GM04503 (cell line): ENCODE measurements around the gene HECW1.
"Not testable (repeated sequence)": the region's sequence is repeated elsewhere in the genome, so short reads cannot be mapped to it uniquely, and the experiment has no call there.

Experiments used
- DNase-seq: peaks from one replicate; pipeline ENCODE4 v3.0.0-alpha.2; 2012; ENCODE audit warnings: low read depth

HECW1 gene

DNA sequence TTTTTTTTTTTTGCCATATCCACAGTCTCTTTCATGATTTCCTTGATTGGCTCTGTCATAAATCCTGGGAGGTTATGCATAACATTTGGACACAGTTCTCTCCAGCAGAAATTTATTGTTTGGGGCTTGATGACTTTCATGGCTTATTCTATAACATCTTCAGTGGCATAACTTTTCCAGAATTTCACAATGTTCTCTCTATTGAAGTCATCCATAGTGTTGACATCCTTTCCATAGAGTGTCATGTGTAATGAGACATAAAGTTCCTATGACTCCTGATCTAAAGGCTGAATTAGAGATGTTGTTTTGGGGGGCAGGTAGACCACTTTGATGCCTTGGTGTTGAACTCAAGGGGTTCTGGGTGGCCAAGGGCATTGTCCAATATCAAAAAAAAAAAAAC, 433.8 kb downstream of the HECW1 start:
- DNase-seq: no peak

DNA sequence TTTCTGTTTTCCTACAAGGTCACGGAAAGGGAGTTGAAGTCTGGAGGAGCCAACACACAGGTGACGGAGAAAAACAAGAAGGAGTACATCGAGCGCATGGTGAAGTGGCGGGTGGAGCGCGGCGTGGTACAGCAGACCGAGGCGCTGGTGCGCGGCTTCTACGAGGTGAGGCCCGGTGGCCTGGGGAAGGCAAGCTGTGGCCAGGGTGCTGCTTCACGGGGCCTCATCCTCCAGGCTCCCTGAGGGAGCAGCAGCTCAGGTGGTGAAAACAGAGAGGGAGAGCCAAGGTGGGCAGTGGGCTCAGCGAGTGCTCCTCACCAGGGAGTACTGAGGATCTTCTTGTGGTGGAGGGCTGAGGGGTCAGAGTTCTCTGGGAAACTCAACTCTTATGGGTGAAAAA, 438.0 kb downstream of the HECW1 start:
- DNase-seq: no peak

DNA sequence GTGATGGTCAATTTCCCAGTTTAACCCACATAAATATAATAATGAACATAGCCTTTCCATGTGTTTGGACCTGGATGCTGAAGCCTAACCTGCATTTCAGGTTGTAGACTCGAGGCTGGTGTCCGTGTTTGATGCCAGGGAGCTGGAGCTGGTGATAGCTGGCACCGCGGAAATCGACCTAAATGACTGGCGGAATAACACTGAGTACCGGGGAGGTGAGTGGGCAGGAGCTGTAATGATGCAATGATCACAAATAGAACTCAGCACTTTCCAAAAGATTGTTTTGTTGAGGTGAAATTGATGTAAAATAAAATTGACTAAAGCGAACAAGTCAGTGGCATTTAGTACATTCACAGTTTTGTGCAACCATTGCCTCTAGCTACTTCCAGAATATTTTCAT, 439.7 kb downstream of the HECW1 start:
- DNase-seq: no peak

DNA sequence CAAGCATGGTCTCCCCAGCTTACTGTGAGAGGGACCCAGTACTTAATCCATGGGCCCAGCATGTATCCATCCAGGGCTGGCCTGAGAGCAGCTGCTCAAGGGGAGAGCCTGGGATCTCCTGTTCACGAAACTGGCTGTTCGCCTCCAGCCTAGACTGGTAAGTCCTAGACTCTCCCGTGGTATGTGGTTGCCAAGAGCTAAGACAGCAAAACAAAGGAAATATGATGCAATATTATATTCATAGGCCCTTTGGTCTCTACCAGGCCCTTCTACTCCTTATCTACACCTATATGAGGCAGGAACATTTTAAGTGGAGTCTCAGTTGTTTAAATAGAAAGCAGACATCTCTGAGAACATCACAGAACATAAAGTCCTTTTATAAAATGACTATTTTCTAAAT, 441.6 kb downstream of the HECW1 start:
- DNase-seq: no peak

DNA sequence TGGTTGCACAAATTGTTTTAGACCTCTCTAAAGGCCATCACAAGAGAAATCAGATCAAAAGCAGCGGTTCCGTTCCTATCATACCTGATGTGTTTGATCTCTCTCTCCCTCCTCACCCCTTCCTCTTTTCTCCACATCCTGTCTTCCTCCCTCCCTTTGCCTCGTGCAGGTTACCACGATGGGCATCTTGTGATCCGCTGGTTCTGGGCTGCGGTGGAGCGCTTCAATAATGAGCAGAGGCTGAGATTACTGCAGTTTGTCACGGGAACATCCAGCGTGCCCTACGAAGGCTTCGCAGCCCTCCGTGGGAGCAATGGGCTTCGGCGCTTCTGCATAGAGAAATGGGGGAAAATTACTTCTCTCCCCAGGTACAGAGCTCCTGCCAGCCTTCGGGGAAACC, 442.0 kb downstream of the HECW1 start:
- no peak for DNase-seq

DNA sequence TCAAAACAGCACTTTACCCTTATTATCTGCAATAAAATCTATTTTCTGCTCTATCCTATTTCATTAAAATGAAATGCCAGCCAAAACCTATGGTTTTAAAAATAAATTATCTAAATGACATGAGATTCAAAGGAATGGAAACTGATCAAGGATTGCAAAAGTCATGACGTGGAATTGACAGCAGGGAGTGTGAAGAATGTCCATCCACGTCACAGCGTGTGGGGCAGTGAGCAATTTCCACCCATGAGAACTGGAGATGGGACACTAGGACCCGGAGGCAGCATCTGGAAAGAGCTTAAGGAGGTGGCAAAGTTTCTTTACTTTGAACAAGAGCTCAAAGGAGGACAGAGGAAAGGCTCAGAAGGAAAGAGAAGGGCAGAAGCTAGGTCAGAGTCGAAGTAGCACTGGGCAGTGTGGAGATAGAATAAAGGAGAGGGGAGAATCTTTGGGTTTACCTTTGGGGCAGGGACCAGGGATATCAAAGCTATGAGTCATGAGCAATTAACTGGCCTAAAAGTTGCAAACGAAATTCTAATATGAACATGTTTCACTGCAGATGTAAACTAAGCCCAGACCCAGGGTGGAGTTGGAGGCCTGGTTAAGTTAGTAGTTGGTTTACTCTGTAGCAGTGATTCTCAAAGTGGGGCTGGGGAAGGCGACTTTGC, 445.5 kb downstream of the HECW1 start:
- DNase-seq: no peak

DNA sequence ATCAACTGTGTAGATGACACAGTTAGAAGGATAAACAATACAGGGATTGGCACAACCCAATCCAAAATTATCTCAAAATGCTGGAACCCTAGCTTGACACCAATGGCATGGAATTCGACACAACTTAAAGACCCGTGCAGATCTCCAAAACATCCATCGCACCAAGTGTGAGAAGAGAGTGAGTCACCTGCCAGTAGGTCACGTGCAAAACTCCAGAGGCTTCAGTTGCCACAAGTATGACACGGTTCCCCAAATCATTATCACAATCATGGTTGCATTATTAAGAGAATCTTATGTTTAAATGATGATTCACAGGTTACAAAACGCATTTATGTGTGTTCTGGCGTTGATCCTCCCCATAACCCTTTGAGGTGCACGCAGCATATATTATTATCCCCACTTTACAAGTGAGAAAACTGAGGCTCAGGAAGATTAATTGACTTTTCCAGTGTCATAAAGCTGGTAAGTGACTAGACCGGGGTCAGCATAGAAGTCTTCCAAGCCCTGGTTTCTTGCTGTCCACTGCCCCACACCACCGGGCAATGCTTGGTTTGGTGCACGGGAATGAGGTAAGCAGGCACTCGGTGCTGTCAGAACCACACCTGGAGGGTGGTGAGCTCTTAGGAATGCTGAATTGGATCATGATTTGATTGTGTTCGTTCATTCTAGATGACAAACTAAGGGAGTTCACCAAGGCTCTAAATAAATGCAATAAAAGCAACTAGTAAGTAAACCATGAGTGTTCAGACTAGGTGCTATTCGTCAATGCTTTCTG, 446.9 kb downstream of the HECW1 start:
- DNase-seq: no peak

DNA sequence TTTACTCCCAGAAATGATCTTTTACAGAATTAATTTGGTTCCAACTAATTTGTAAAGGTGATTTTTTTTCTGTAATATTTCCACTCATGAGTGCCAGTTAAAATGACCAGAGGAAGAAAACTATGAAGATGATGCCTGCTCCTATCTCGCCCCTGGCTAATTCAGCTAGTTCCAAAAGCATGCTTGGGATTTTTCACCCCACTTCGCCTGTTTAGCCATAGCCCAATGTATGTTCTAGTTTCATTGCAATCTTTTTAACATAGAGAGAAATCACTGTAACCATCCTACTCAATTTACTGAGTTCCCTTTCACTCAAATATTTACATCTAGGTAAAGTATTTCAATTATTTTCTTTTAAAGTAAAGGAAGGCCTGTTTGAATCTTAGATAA, 447.5 kb downstream of the HECW1 start:
- DNase-seq: no peak

DNA sequence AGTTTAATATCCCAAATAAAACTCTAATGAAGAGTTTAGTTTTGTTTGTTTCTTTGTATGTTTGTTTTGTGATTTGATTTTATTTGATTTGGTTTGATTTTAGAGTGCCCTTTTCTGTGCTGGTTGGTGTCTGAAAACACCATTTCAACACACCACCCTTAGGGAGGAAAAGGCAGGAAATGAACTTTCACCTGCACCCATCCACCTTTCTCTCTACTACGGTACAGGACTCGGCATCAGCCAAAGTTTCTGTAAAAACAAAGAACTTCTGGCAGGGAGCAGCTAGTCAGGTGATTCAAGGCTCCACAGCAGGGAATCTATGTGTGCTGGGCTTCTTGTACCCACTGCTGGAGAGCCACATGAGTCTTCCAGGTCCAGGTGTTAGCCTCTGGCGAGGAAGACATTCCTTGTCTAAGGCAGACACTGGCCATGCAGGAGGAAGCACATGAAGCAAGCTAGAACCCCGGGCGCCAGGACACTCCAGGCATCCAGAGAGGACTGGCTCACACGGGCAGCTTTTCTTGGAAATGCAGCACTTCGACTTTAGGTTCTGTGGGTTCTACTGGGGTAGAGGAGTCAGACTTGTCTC, 448.4 kb downstream of the HECW1 start:
- no peak for DNase-seq

DNA sequence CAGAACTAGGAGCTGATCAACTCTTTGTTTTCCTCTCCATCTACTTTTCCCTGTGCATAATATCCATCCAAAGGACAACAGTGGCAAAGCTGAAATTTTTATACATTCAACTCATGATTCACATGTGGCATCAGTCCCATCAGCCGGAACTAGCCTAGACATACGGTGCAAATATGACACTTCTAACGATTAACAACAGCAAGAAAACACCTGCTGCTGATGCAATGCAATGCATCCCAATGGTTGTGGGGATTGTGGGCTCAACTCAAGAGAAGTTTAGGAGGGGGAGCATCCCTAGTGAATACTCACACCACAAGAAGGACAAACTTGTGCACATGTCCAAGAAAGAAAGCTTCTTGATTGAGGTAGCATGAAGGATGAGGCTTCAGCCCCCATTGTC, 449.9 kb downstream of the HECW1 start:
- DNase-seq: no peak

DNA sequence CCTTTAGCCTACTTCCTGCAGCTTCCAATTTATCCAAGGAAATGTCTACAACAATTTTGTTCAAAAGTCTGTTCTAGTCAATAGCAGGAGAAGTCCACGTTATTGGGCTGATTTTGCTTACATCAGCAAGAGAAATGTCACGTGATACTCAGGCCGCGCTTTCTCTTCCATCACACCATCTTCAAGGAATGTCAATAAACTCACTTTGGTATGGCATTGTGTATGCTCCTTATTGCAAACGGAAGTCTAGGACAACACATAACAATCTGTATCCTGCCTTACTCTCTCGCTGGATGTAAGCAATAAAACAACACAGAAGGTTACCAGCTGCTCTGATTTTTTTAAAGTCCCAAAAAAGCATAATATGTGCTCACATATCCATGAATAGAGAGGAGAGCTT, 453.3 kb downstream of the HECW1 start:
- DNase-seq: peak; percentile 67

DNA sequence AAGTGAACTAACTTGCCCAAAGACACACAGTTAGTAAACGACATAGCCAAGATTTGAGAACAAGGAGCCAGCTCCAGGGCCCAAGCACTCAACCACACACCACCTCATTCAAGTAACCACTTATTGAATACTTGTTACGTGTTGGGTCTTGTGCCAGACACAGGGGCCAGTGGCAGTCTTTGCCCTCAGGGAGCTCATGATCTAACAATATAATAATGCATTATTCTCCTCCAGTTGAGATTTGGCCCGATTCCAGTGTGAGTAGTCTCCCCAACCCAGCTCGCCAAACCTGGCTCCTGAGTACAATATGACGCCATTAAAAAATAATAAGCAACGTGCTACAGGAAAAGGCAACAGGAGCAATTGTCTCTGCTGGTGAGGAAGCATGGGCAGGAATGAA, 456.1 kb downstream of the HECW1 start:
- DNase-seq: no peak

DNA sequence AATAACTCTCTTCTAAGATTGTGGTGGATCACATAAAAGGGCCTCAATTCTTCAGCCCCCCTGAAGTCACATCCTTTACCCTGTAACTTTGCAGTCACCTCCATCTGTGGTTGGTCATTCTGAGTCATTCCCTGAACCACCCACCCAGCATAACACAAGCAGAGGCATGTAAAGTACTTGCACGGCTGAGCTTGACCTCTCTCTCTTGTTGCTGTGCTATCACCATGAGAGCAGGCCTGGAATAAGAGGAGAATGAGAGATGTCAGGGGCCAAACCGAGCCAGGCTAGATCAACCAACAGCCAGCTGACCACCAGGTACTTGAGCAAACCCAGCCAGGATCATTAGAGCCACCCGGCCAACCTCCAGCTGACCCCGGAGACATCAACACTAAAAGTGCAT, 457.0 kb downstream of the HECW1 start:
- no peak for DNase-seq

DNA sequence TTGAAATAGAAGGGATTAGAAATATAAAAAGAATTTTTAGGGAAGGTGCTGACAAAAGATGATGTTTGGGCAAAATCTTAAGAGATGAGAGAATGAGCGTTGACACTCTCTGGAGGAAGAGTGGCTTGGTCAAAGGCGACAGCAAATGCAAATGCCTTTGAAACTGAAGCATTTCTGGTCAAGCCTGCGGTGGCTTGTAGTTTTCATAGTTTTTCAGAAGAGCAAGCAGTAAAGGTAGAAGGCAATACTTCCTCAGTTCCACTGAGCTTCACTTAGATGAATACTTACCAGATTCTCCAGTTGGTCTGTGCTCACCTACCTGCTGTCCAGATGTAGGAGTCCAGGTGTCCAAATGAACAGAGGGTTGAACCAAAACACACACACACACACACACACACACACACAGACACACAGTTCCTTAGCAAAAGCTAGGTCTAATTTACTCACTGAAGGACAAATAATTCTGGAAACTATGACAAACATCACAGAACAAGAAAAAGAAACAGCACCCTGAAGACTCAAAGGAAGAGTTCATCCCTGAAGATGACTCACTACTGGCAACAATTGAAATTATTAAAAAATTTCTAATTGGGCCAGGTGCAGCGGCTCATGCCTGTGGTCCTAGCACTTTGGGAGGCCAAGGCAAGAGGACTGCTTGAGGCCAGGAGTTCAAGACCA, 458.4 kb downstream of the HECW1 start:
- no peak for DNase-seq

DNA sequence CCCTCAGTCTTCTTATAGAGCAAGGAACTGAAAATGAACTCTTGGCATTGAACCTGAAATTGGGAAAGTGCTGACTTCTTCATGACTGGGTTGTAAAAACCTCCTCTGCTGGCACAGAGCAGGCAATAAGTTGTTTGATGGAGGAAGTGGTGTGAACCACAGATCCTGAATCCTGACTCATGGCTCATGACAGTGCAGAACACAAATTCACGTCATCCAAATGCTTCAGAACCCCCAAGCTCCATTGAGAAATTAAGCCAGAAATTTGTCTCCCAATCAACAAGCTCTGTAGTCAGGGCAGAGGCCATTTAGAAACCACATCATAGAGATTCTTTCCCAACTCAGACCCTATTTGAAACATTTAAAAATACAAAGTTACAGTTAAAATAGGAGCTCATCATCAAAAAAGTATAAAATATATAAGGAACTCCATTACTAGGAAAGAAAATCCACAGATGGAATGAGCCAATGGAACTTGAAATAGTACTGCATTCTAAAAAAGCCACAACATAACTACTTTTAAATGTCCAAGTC, 460.1 kb downstream of the HECW1 start:
- peak; percentile 100 for DNase-seq

DNA sequence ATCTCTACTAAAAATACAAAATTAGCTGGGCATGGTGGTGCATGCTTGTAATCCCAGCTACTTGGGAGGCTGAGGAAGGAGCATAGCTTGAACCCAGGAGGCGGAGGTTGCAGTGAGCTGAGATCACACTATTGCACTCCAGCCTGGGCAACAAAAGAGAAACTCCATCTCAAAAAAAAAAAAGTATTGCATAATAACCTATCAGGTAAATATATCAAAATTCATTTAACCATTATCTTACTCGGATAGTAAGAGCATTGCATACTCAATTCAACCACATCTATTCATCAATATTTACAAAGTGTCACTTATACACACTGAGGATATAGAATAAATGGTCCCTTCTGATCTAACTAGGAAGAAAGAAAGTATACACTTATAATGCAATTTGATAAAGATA, 461.4 kb downstream of the HECW1 start:
- not testable (repeated sequence) for DNase-seq

DNA sequence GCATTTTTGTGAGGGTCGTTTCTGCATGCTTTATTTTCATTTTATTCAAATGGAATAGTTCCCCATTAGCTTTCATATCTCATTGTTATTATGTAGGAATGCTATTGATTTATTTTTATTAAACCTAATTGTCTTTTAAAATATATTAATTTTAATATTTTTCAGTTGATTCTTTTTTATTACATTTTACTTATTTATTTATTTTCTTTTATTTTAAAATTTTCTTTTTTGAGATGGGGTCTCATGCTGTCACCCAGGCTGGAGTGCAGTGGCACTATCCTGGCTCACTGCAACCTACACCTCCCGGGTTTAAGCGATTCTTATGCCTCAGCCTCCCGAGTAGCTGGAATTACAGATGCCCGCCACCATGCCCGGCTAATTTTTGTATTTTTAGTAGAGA, 463.1 kb downstream of the HECW1 start:
- DNase-seq: no peak

DNA sequence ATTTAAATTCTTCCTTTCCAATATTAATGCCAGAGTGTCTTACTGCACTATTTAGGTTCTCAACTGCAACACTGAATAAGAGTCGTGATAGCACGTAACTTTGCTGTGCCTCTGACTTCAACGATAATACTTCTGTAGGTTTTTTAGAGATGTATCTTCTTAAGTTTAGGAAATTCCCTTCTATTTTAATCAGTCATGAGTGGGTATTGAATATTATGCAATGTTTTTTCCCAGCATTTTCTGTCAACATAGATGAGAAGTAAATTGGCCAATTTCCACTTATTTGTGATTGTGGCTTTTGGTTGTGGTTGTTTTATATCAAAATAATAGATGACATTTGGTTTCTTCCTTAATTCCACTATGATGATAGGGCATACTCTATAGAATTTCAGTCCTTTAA, 463.8 kb downstream of the HECW1 start:
- no peak for DNase-seq

DNA sequence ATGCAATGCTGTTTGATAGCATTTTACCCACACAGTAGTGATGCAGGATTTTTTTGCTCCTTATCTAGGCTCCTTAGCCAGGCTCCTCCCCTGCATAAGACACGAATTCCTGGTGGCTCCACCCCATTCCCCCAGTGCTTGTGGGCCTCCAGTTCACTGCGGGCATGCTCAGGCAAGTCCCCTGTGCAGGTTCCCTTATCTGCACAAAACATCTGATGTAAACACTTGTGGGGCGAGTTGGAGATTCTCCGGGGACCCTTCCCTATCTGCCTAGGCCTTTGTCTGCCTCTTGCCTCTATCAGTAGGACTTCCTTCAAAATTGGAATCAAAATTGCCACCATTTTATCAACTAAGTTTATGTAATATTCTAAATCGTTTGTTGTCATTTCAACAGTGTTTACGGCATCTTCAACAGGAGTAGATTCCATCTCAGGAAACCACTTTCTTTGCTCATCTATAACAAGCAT, 465.1 kb downstream of the HECW1 start:
- no peak for DNase-seq

DNA sequence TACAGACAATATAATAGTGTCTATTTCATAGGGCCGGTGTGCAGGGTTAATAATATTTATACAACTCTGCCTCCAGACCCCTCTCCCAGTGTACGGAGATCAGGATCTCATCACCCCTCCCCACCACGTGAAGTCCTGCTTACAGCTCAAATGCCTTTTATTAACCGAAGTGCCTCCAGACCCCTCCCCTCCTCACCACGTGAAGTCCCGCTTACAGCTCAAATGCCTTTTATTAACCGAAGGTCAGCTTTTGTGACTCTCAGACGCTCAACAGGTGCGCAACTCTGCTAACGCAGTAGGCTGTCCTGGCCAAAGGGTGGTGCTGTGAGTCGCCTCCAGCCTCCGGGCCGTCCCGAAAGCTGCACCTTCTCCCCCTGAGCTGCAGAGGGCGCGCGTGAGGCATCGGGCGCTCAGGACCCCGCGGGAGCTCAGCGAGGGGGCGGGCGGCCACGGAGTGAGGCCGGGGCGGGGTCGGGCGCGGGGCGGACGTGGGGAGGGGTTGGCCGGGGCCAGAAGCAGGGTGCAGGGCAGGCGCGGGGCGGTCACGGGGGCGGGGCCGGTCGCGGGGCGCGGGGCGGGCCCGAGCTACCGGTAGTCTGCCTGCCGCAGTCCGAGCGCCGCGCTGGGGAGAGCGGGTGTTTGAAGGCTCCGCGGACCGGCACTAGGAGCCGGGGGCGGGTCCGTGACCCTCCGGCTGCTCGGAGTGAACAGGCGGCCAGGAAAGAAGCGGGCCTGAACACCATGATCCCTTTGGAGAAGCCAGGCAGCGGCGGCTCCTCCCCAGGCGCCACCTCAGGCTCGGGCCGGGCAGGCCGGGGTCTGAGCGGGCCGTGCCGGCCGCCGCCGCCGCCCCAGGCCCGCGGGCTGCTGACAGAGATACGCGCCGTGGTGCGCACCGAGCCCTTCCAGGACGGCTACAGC, 470.3 kb downstream of the HECW1 start, which contains the start of gene STK17A:
TSS of gene STK17A (plus strand) at position 606 of the 921 bp plus-strand sequence. CDS start at position 742, 136 bp downstream.
- no peak for DNase-seq
